Fibroblast of peridontal ligament (primary cell): ENCODE results near the gene PDS5B.
A peak's percentile ranks its signal among the peaks of the same experiment; 100 is the strongest.

Source experiments
- DNase-seq: peaks from one replicate; pipeline ENCODE4 v3.0.0-alpha.2; 2010; ENCODE audit errors: extremely low read depth

The PDS5B gene

GRCh38 chr13:32588736-32589135 is 2.5 kb downstream of the PDS5B start:
- DNase-seq: no peak

DNA sequence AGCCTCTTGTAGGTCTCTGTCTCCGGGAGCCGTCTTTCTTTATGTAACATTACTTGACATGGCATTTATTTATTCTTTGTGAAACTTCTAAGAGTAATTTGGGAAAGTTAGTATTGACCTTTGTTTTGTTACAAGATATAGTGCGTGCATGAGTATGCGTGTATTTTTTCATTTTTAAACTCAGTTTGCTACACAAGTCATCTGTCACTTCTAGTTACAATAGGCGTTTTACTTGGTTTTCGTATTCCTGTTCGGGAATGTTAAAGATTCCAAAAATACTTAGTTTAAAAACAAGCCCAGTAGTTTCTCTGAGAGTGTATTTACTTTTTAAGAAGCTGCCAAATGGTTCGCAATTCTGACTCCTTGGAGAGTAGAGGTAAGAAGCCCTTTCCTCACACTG is 3.2 kb downstream of the PDS5B start:
- DNase-seq: peak; percentile 47

GRCh38 chr13:32590266-32590665 is 4.0 kb downstream of the PDS5B start:
- peak; percentile 31 for DNase-seq

DNA sequence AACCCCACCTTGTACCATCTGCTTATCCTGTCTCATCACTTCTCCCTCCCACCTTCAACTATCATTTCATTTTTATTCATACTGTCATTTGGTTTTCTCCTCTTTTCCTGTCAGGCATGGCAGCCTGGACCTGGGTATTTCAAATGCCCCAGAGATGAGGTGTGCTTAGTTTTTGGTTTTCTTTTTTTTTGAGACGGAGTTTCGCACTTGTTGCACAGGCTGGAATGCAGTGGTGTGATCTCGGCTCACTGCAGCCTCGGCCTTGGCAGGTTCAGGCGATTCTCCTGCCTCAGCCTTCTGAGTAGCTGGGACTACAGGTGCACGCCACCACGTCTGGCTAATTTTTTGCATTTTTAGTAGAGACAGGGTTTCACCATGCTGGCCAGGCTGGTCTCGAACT is 5.8 kb downstream of the PDS5B start:
- no peak for DNase-seq

DNA sequence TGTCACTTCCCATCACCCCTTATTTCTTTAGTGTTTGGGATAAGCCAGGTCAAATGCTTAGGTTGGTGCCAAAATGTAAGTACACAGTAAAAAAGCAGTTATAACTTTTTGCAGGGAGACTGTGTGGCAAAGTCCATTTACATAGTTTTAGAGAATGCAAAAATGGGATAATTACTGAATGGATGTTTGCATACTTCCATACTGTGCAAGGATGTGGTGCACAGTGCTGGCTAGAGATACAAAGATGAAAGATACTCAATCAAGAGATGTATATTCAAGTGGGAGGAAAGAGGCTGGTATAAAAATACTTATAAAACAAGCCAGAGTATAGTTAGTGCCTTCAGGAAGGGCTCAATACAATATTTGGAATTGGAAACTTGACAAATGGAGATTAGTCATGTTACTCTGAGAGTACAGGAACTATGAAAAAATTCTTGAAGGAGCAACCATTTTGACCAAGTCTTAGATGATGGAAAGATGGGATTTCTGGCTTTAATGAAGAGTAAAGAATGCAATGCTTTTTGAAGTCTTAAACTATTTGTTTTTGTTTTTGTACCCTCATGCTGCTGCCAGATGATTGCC is 8.0 kb downstream of the PDS5B start:
- DNase-seq: peak; percentile 57

DNA sequence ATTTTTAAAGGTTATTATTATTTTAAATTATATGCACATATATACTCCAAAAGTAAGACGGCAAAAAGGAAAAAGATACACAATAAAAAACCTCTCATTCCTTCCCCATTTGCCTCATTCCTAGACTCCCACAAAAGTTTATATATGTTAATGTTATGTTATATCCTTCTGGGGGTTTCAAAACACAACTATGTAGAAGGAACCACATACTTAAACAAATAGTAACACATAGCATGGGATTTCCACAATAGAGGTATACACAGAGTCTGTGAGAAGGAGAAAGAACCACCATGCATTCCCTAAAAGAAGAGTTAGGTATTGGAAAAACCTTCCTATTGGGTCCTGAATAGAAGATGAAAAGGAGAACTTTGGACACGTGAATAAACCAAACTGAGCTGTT is 9.1 kb downstream of the PDS5B start:
- DNase-seq: no peak

GRCh38 chr13:32600890-32601289 is 14.6 kb downstream of the PDS5B start:
- DNase-seq: no peak

GRCh38 chr13:32609428-32609827 is 23.2 kb downstream of the PDS5B start:
- DNase-seq: no peak

DNA sequence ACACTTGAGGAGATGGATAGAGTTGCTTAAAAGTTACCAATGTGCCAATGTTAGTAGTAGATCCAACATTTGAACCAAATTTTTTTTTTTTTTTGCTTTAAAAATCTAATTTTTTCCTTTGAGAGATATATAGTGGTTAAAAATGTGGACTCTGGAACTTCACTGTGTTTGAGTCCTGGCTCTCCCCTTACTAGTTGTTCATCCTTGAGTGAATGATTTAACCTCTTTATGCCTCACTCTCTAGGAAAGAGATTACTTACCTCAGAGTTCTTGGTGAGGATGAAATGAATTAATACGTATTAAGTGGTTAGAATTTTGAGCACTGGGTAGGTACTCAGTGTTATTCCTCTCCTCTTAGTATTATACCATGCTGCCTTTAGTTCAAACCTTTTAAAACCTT is 24.3 kb downstream of the PDS5B start:
- no peak for DNase-seq

DNA sequence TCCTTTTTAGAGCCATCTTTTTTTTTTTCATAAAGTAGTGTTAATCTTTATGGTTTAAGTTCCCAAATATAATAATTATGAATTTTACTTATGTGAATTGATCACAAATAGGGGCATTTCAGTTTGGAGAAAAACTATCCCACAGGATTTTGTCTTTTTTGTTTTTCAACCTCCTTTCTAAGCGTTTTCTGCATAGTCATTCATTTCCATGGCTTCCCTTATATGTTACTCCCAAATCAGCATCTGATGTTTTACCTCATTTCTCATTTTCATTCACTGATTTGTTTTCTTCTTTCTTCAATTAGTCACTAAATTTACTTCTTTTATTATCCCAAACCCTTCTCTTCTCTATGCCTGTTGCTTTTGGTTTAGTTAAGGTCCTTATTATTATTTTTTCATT is 24.7 kb downstream of the PDS5B start:
- DNase-seq: no peak

- no peak for DNase-seq
Observed at GRCh38 chr13:32616883-32617511, 30.7 kb downstream of the PDS5B start.

DNA sequence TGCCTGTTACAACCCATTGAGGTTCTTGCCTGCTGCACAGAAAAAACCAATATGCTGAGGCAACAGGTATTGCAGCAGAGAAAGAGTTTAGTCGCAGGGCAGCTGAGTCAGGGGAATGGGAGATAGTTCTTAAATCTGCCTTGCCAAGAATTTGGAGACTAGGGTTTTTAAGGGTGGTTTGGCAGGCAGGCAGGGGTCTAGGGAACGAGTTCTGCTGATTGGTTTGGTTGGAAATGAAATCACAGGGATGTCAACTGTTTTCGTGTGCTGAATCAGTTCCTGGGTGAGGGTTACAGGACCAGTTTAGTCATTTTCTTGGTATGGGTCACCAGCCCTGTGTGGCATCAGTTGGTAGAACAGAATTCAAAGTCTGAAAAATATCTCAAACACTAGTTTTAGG is 36.6 kb downstream of the PDS5B start:
- DNase-seq: no peak

DNA sequence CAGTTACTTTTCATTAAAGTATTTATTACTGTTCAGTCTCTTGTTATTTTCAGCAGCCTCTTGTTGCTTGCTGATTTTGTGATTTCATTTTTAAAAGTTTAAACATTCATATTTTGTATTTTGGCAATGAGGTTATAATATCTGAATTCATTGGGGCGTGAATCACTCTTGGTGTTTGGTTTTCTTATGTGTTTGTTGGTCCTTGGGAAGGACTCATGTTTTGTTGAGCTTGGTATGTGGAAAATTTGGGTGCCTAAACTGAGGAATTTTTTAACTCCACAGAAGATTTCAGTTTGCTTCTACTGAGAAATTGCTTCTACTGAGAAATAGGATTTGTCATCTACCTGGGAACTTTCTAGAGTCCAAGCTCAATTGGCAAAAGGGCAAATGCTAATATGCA is 38.2 kb downstream of the PDS5B start:
- DNase-seq: peak; percentile 34

DNA sequence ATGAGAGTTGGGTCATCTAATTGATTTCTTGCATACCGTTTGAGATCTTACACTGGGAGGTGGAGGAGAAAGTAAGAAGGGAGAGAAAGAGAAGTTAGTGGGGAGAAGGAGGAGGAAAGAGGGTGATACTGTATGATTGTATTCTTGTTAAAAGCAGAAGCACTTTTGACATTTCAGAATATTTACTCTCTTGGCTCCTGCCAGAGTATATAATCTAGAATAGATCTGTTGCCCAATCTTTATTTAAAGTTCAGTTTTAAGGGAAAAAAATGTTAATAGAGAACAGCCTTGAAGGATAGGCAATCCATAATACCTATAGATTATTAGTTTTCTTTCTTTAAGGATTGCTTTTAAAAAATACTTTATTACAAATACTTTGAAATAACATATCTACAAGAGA is 41.5 kb downstream of the PDS5B start:
- no peak for DNase-seq

GRCh38 chr13:32629313-32629712 is 43.1 kb downstream of the PDS5B start:
- no peak for DNase-seq

- DNase-seq: no peak
Observed at GRCh38 chr13:32629866-32630265, 43.6 kb downstream of the PDS5B start.

DNA sequence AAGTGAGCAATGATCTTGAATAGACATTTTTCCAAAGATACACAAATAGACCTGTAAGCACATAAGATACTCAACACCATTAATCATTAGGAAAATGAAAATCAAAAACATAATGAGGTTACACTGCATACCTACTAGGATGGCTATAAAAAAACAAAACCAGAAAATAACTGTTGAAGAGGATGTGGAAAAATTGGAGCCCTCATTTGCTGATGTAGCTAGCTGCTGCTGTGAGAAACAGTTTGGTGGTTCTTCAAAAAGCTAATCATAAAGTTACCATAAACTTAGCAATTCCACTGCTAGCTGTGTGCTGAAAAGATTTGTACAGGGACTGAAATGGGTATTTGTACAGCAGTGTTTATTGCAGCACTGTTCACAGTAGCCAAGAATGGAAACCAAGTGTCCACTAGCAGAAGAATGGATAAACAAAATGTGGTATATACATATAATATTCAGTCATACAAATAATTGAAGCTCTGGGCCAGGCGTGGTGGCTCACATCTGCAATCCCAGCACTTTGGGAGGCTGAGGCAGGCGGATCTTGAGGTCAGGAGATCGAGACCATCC is 46.2 kb downstream of the PDS5B start:
- no peak for DNase-seq

DNA sequence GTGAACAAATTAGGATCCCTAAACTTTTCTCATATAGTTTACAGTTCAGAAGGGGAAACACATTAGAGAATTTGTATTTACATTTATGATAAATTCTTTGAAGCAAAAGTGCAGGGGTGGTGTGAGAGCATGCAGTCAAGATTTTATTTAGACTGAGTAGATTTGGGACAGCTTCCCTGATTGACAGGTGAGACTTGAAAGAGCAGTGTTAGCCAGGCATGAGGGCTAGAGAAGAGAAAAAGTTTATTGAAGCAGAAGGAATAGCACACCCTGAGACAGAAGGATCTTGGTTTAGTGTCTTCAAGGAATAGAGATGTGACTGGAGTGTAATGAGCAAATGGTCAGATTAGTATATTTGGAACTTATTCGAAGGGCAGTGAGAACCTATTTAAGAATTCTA is 50.5 kb downstream of the PDS5B start:
- DNase-seq: no peak

DNA sequence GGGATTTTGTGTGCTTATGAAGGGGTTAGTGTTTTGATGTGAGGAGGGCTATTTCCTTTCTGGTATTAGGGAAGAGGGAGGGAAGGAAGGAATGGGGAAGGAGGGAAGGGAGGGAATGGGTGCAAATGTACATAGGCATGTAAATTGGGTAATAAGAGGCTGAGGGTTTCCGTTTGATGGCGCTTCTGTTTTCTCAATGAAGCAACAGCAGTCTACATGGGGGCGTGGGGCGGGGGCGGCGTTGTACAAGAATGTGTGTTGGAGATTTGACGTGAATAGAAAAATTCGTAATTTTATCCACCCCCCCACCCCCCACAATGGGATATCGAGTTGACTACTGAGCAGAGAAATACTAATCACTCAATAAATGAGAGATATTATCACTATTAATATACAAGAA is 52.5 kb downstream of the PDS5B start:
- no peak for DNase-seq

DNA sequence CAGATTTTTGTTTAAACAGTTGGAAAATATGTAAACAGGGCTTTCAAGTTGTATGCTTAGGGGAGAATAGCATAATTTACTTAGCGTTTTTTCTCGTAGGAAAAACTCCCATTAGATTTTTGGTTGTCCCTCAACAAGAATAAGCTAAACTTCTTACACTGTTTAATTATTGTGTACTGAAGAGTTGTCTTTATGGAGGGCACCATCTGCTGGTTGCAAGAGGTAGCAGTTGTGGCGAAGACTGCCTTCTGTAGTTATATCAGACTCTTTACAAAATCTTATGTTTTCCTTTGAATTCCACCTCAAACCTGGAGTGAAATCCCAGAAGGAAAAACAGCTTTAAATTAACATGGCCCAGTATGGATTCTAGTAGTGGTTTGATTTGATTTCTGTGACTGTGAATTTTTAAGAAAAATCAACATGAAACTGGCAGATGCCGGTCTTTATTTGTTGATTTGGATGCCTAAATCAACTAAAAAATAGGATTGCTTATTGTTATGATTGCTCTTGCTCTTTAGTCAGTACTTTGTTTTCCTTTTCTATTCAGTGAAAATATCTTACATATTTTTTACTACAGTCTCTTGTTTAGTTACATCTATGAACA is 53.4 kb downstream of the PDS5B start:
- peak; percentile 81 for DNase-seq

DNA sequence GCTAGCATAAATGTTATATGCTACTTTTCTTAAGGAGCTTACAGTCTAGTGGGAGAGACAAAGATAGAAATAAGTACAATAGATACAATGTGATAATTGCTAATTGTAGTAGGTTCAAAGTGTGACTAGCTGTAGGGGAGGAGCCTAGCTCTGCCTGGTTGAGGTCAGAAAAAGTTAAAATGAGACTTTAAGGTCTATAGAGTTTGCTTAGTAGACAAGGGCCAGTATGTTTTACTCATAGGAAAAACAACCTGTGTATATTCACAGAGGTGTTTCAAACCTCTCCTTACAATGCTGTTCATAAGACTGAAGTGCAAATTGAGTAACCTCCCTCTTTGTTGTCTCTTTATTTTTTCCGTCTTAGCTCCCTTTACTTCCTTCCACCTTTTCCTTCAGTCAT is 56.1 kb downstream of the PDS5B start:
- no peak for DNase-seq

DNA sequence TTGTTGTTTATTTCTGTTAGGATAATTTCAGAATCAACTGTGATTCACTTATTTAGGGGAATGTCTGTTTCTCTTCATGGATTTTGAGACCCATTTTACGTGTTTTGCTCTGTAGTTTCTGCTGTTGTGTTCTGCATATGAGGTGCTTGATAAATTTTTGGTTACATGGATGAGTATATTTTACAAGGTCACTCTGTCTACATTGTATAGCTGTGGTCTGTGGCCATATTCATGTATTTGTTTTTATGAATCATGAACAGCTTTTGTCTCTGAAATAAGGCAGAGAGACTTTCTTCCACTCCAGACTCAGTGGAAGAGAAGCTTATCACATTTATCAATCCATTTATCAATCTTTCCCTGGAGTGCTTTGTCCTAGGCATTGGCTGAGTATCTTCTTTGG is 56.6 kb downstream of the PDS5B start:
- DNase-seq: no peak

- DNase-seq: no peak
Observed at GRCh38 chr13:32645854-32646253, 59.6 kb downstream of the PDS5B start.
